Sigmoid colon (tissue), 7 donors: ENCODE results near the gene MAP1LC3B2. TPM values are rescaled to one million over a fixed set of nuclear protein-coding genes. Genes with fewer than 3 reads are reported as not detected.
"Not testable (repeated sequence)": the region's sequence is repeated elsewhere in the genome, so short reads cannot be mapped to it uniquely, and the experiment has no call there.

Experiments
- DNase-seq: peaks from one replicate; pipeline ENCODE4 v3.0.0-alpha.2; 2019
- H3K27ac ChIP-seq, 4 donors: fragments of 200-600 bp; sonication (generic); one replicate each; pipeline ENCODE4 v1.5.1; 2016 to 2019; ENCODE audit warnings: mild to moderate bottlenecking in 1 of 4
- H3K27me3 ChIP-seq, 3 donors: fragments of 200-600 bp; sonication (generic); one replicate each; pipeline ENCODE4 v1.5.1; 2019; ENCODE audit warnings: mild to moderate bottlenecking in 1 of 3
- H3K36me3 ChIP-seq, 4 donors: fragments of 200-600 bp; sonication (generic); one replicate each; pipeline ENCODE4 v1.5.1; 2016 to 2019
- H3K4me1 ChIP-seq, 4 donors: fragments of 200-600 bp; sonication (generic); one replicate each; pipeline ENCODE4 v1.5.1; 2017 to 2019
- H3K4me3 ChIP-seq, 4 donors: fragments of 200-600 bp; sonication (generic); one replicate each; pipeline ENCODE4 v1.5.1; 2017 to 2019; ENCODE audit warnings: mild to moderate bottlenecking in 2 of 4, moderate library complexity in 1 of 4
- H3K9me3 ChIP-seq, 4 donors: fragments of 200-600 bp in 3 of 4; sonication (generic) in 3 of 4; one replicate each; pipeline versions ENCODE4 v1.5.1 to v1.6.1; 2013 to 2019
- CTCF ChIP-seq, 4 experiments: fragments of 450-650 bp in 3 of 4; fragments of 200-600 bp in 1 of 4; IDR thresholded peaks; one replicate each; pipeline ENCODE4 v1.5.1; 2016 to 2019; ENCODE audit warnings: antibody characterized with exemption in 4 of 4, mild to moderate bottlenecking in 3 of 4, moderate library complexity in 2 of 4
- EP300 ChIP-seq, 4 donors: sonication (generic); formaldehyde crosslinking; IDR thresholded peaks; one replicate each; pipeline ENCODE4 v1.6.1; 2017; ENCODE audit warnings: antibody characterized with exemption in 4 of 4
- POLR2A ChIP-seq, 2 donors: fragments of 450-650 bp; IDR thresholded peaks; one replicate each; pipeline ENCODE4 v1.6.1; 2016; ENCODE audit warnings: antibody characterized with exemption in 2 of 2, mild to moderate bottlenecking in 2 of 2, moderate library complexity in 2 of 2
- POLR2AphosphoS5 ChIP-seq, 4 donors: sonication (generic); formaldehyde crosslinking; IDR thresholded peaks; one replicate each; pipeline ENCODE4 v1.6.1; 2017; ENCODE audit warnings: antibody characterized with exemption in 4 of 4
- WGBS, 2 donors: extraction: QIAGEN DNeasy Blood & Tissue Kit; methylation state at CpG; one replicate each; pipeline ENCODE4 v1.1.7; 2013; 5-methylcytosine and 5-hydroxymethylcytosine counted together
- intact Hi-C: fragments of 100-400 bp; cut with DNase I; formaldehyde crosslinking; loops from one replicate; pipeline ENCODE4 v1.15.1; 2023
- polyA plus RNA-seq, 3 donors: library from polyadenylated mRNA; stranded (reverse); fragments of 200-250 nt; gene quantifications; one replicate each; pipeline ENCODE4 v1.2.3, GENCODE V29; 2013
- total RNA-seq, 4 donors: library from RNA; depleted of rRNA; stranded (reverse); fragments of >200 nt; gene quantifications; one replicate each; pipeline ENCODE4 v1.1.0, GENCODE V29; 2016
- donor health status: healthy with polysubstance abuse.
- donor health status: Bipolar disorder and iron deficiency.
- donor health status: healthy.

Gene MAP1LC3B2
- total and polyA plus RNA-seq, 7 donors = 0.90 to 6.2 (median 2.9) TPM; not detected in 3

- no peaks in the 10 kb centered on the region for H3K27me3 ChIP-seq
- no peak overlapping the region for H3K27ac ChIP-seq
- no peak for TF ChIP-seq EP300 (IDR thresholded peaks at IDR 0.05)
- TF ChIP-seq POLR2AphosphoS5 (IDR thresholded peaks at IDR 0.05) = no peak
- TF ChIP-seq CTCF (IDR thresholded peaks at IDR 0.05) = no peak
- TF ChIP-seq POLR2A (IDR thresholded peaks at IDR 0.05) = no peak
- H3K9me3 ChIP-seq = peaks cover 0 to 4% (median 0%) of the 10 kb centered on the region in 4 donors
- no peak for DNase-seq
- intact Hi-C loops = no loop called here
- peaks cover 0 to 3% (median 0%) of the 10 kb centered on the region in 4 donors for H3K4me1 ChIP-seq
- WGBS, 2 donors = 82 to 94% methylated on average over 7 of the region's 7 CpGs
- H3K36me3 ChIP-seq = no peaks in the 10 kb centered on the region
- H3K4me3 ChIP-seq = no peak overlapping the region
These were observed 2.9 kb downstream of the MAP1LC3B2 start for GRCh38 chr12:116562090-116562489.

- Histone ChIP-seq H3K36me3 (no peaks in the 10 kb centered on the region), H3K9me3 (peaks cover 0 to 4% (median 0%) of the 10 kb centered on the region in 4 donors), H3K27me3 (no peaks in the 10 kb centered on the region), H3K27ac (no peak overlapping the region), H3K4me3 (no peak overlapping the region), H3K4me1 (peaks cover 0 to 3% (median 0%) of the 10 kb centered on the region in 4 donors)
- DNase-seq = no peak
- 97 to 98% methylated on average over 1 of the region's 1 CpG for WGBS, 2 donors
- intact Hi-C loops = no loop called here
- TF ChIP-seq POLR2AphosphoS5 (IDR thresholded peaks at IDR 0.05) (no peak), EP300 (IDR thresholded peaks at IDR 0.05) (no peak), CTCF (IDR thresholded peaks at IDR 0.05) (no peak), POLR2A (IDR thresholded peaks at IDR 0.05) (no peak)
These were observed 4.1 kb downstream of the MAP1LC3B2 start for GRCh38 chr12:116563262-116563661.

- DNase-seq = no peak
- intact Hi-C loops = no loop called here
These were observed 4.9 kb downstream of the MAP1LC3B2 start for GRCh38 chr12:116564080-116564479.

GRCh38 chr12:116565221-116565620, 6.0 kb downstream of the MAP1LC3B2 start:
- H3K9me3 ChIP-seq, H3K27ac ChIP-seq, intact Hi-C loops: not testable (repeated sequence)

More at GRCh38 chr12:116564080-116564479, 4.9 kb downstream of the MAP1LC3B2 start:
- no peak for TF ChIP-seq POLR2AphosphoS5 (IDR thresholded peaks at IDR 0.05)
- no peak for TF ChIP-seq POLR2A (IDR thresholded peaks at IDR 0.05)
- TF ChIP-seq EP300 (IDR thresholded peaks at IDR 0.05) = no peak
- TF ChIP-seq CTCF (IDR thresholded peaks at IDR 0.05) = no peak
- peaks cover 0 to 4% (median 0%) of the 10 kb centered on the region in 4 donors for H3K9me3 ChIP-seq
- H3K36me3 ChIP-seq = no peaks in the 10 kb centered on the region
- no peaks in the 10 kb centered on the region for H3K27me3 ChIP-seq
- no peaks in the 10 kb centered on the region for H3K4me1 ChIP-seq
- H3K27ac ChIP-seq = no peak overlapping the region
- no peak overlapping the region for H3K4me3 ChIP-seq

GRCh38 chr12:116565963-116566362, 6.8 kb downstream of the MAP1LC3B2 start:
- H3K27me3 ChIP-seq = no peaks in the 10 kb centered on the region
- WGBS, 2 donors = 75 to 76% methylated on average over 2 of the region's 2 CpGs
- H3K36me3 ChIP-seq = no peaks in the 10 kb centered on the region
- intact Hi-C loops = no loop called here
- TF ChIP-seq CTCF (IDR thresholded peaks at IDR 0.05) = no peak
- no peak for TF ChIP-seq POLR2AphosphoS5 (IDR thresholded peaks at IDR 0.05)
- no peak for TF ChIP-seq EP300 (IDR thresholded peaks at IDR 0.05)
- no peak for TF ChIP-seq POLR2A (IDR thresholded peaks at IDR 0.05)
- H3K4me1 ChIP-seq = no peaks in the 10 kb centered on the region
- H3K4me3 ChIP-seq = no peak overlapping the region
- H3K9me3 ChIP-seq = peaks cover 0 to 4% (median 0%) of the 10 kb centered on the region in 4 donors
- DNase-seq = no peak
- H3K27ac ChIP-seq = no peak overlapping the region

More at GRCh38 chr12:116565221-116565620, 6.0 kb downstream of the MAP1LC3B2 start:
- not testable (repeated sequence) for H3K4me1 ChIP-seq, H3K4me3 ChIP-seq, DNase-seq, H3K36me3 ChIP-seq, H3K27me3 ChIP-seq
- WGBS, 2 donors = 95 to 96% methylated on average over 7 of the region's 7 CpGs
